ENCODE results near the gene ADAMTS2.

- TF ChIP-seq POLR2A (IDR thresholded peaks at IDR 0.05; ENCODE audit: low read depth, low read length) (no peak), POLR2AphosphoS5 (IDR thresholded peaks at IDR 0.05; ENCODE audit: low read depth, low read length) (no peak), TAF1 (IDR thresholded peaks at IDR 0.05; ENCODE audit: low read depth, low read length) (no peak), SPI1 (IDR thresholded peaks at IDR 0.05; ENCODE audit: low read depth, low read length) (no peak), PAX5 (IDR thresholded peaks at IDR 0.05; ENCODE audit: insufficient read depth, low read length, severe bottlenecking) (no peak), POU2F2 (IDR thresholded peaks at IDR 0.05; ENCODE audit: low read depth, low read length) (no peak)
Measured at GRCh38 chr5:179319741-179320281, 25.4 kb downstream of the ADAMTS2 start.

Data from GM12891 (cell line).